H1 (cell line): ENCODE data around the gene IL9. TPM values are rescaled to one million over a fixed set of nuclear protein-coding genes. Genes with fewer than 3 reads are reported as not detected.

Experiments used
- CTCF ChIA-PET: fragments of 300-600 bp; sonication (Branson Sonifier 250); formaldehyde crosslinking; loops from one replicate; lab custom pipeline; 2021; ENCODE audit not compliant: partially characterized antibody; lab: Charles Lee
- POLR2A ChIA-PET: fragments of 300-600 bp; sonication (Branson Sonifier 250); formaldehyde crosslinking; loops from one replicate; lab custom pipeline; 2021; ENCODE audit warnings: inconsistent platforms; ENCODE audit not compliant: partially characterized antibody; lab: Charles Lee
- DNase-seq, 2 experiments: peaks; one replicate each; pipeline versions ENCODE4 v3.0.0 to v3.0.0-alpha.2; 2010 to 2022; ENCODE audit warnings: low spot score in 2 of 2, low read depth in 1 of 2, mixed read lengths in 1 of 2
- FAIRE-seq: peaks from 2 replicates; lab custom pipeline; 2011; peaks lifted over from hg19 to GRCh38; lab: Jason Lieb, UNC
- H2AFZ ChIP-seq: 2 replicates; pipeline ENCODE4 v1.8.1; 2012; ENCODE audit warnings: low read length, inconsistent platforms
- H2AK5ac ChIP-seq: 2 replicates; pipeline ENCODE4 v1.6.1; 2013; ENCODE audit warnings: low read depth, low read length
- H2BK120ac ChIP-seq: replicated peaks from 2 replicates; pipeline ENCODE3; 2013; ENCODE audit warnings: low read depth, low read length, inconsistent platforms
- H2BK12ac ChIP-seq: 2 replicates; pipeline ENCODE4 v1.6.1; 2013; ENCODE audit warnings: low read depth, low read length
- H2BK15ac ChIP-seq: 2 replicates; pipeline ENCODE4 v1.6.1; 2013; ENCODE audit warnings: low read length
- H2BK20ac ChIP-seq: 2 replicates; pipeline ENCODE4 v1.6.1; 2013; ENCODE audit warnings: low read length
- H2BK5ac ChIP-seq: 2 replicates; pipeline ENCODE4 v1.6.1; 2013; ENCODE audit warnings: low read depth, low read length
- H3K14ac ChIP-seq: 2 replicates; pipeline ENCODE4 v1.6.1; 2013; ENCODE audit warnings: inconsistent platforms; ENCODE audit not compliant: insufficient read length
- H3K18ac ChIP-seq: 2 replicates; pipeline ENCODE4 v1.6.1; 2013; ENCODE audit warnings: low read length; ENCODE audit errors: extremely low read depth
- H3K23ac ChIP-seq: 2 replicates; pipeline ENCODE4 v1.6.1; 2013; ENCODE audit warnings: inconsistent platforms; ENCODE audit not compliant: insufficient read length
- H3K23me2 ChIP-seq: 2 replicates; pipeline ENCODE4 v1.6.1; 2013; ENCODE audit warnings: low read depth, low read length
- H3K27ac ChIP-seq: 2 replicates; pipeline ENCODE4 v1.6.1; 2011; ENCODE audit warnings: low read depth, low read length, inconsistent platforms
- H3K27me3 ChIP-seq, 4 experiments: replicated peaks in 1 of 4; 1 replicate in 1 of 4; 2 replicates in 3 of 4; pipeline versions ENCODE4 v1.6.1 to v1.8.1; 2011 to 2013; ENCODE audit warnings: low read length in 3 of 4, mild to moderate bottlenecking in 3 of 4, inconsistent platforms in 2 of 4, mixed read lengths in 2 of 4, moderate library complexity in 1 of 4; ENCODE audit not compliant: control insufficient read depth in 3 of 4, insufficient read depth in 3 of 4; ENCODE audit errors: extremely low read depth in 1 of 4
- H3K36me3 ChIP-seq, 4 experiments: 2 replicates each; pipeline versions ENCODE4 v1.6.1 to v1.8.1; 2011 to 2013; ENCODE audit warnings: mild to moderate bottlenecking in 4 of 4, low read length in 3 of 4, moderate library complexity in 2 of 4, control low read depth in 1 of 4, inconsistent platforms in 1 of 4; ENCODE audit not compliant: insufficient read depth in 4 of 4, control insufficient read depth in 2 of 4
- H3K4ac ChIP-seq: replicated peaks from 2 replicates; pipeline ENCODE3; 2013; ENCODE audit warnings: low read length, low read depth, mixed read lengths, inconsistent platforms; ENCODE audit not compliant: insufficient read length
- H3K4me1 ChIP-seq, 4 experiments: replicated peaks in 1 of 4; 1 replicate in 1 of 4; 2 replicates in 3 of 4; pipeline versions ENCODE4 v1.6.1 to v1.8.1; 2011 to 2013; ENCODE audit warnings: low read length in 3 of 4, inconsistent platforms in 2 of 4, mixed read lengths in 1 of 4; ENCODE audit not compliant: insufficient read depth in 4 of 4, control insufficient read depth in 3 of 4
- H3K4me2 ChIP-seq, 2 experiments: 2 replicates each; pipeline versions ENCODE4 v1.6.1 to v1.8.1; 2011 to 2013; ENCODE audit warnings: low read depth in 2 of 2, low read length in 2 of 2, control low read depth in 1 of 2, inconsistent platforms in 1 of 2, mild to moderate bottlenecking in 1 of 2; ENCODE audit not compliant: insufficient read depth in 1 of 2
- H3K4me3 ChIP-seq, 4 experiments: fragments of 200-600, 300-600 bp in 1 of 4; sonication (generic), shearing (Covaris generic), sonication (Bioruptor Twin) in 1 of 4; 2 replicates each; pipeline versions ENCODE4 v1.5.1 to v1.8.1; 2011 to 2016; ENCODE audit warnings: low read length in 4 of 4, low read depth in 3 of 4, control low read depth in 2 of 4, inconsistent platforms in 2 of 4, mild to moderate bottlenecking in 2 of 4, mixed read lengths in 1 of 4, moderate library complexity in 1 of 4; ENCODE audit not compliant: insufficient read depth in 2 of 4; ENCODE audit errors: extremely low read depth in 1 of 4
- H3K56ac ChIP-seq: replicated peaks from 2 replicates; pipeline ENCODE3; 2013; ENCODE audit warnings: low read depth, mild to moderate bottlenecking, mixed read lengths, low read length, inconsistent platforms; ENCODE audit not compliant: insufficient read length
- H3K79me1 ChIP-seq: 2 replicates; pipeline ENCODE4 v1.6.1; 2013; ENCODE audit warnings: low read depth, low read length, control low read depth
- H3K79me2 ChIP-seq, 2 experiments: 2 replicates each; pipeline versions ENCODE4 v1.6.1 to v1.8.1; 2012 to 2013; ENCODE audit warnings: low read length in 2 of 2, mild to moderate bottlenecking in 2 of 2, inconsistent platforms in 1 of 2; ENCODE audit not compliant: insufficient read depth in 2 of 2, control insufficient read depth in 1 of 2
- H3K9ac ChIP-seq, 4 experiments: replicated peaks in 1 of 4; 1 replicate in 1 of 4; 2 replicates in 3 of 4; pipeline versions ENCODE4 v1.6.1 to v1.8.1; 2011 to 2013; ENCODE audit warnings: low read depth in 3 of 4, low read length in 3 of 4, control low read depth in 2 of 4, mild to moderate bottlenecking in 2 of 4, moderate library complexity in 2 of 4, inconsistent platforms in 1 of 4; ENCODE audit errors: extremely low read depth in 1 of 4
- H3K9me3 ChIP-seq, 2 experiments: 2 replicates each; pipeline versions ENCODE4 v1.6.1 to v1.8.1; 2012 to 2013; ENCODE audit warnings: mild to moderate bottlenecking in 2 of 2, moderate library complexity in 2 of 2, control low read depth in 1 of 2, inconsistent platforms in 1 of 2, low read depth in 1 of 2, low read length in 1 of 2, mixed read lengths in 1 of 2; ENCODE audit not compliant: insufficient read depth in 2 of 2
- H4K20me1 ChIP-seq, 2 experiments: replicated peaks in 1 of 2; 2 replicates each; pipeline versions ENCODE3 to v1.8.1; 2011 to 2013; ENCODE audit warnings: inconsistent platforms in 2 of 2, low read length in 2 of 2, mild to moderate bottlenecking in 1 of 2; ENCODE audit not compliant: insufficient read depth in 2 of 2, control insufficient read depth in 1 of 2
- H4K5ac ChIP-seq: 2 replicates; pipeline ENCODE4 v1.6.1; 2013; ENCODE audit warnings: low read length, low read depth, mixed read lengths, inconsistent platforms; ENCODE audit not compliant: insufficient read length
- H4K8ac ChIP-seq: 2 replicates; pipeline ENCODE4 v1.8.0; 2013; ENCODE audit warnings: mild to moderate bottlenecking, moderate library complexity, low read length, inconsistent platforms; ENCODE audit not compliant: insufficient read depth; ENCODE audit errors: extremely low read depth
- H4K91ac ChIP-seq: replicated peaks from 2 replicates; pipeline ENCODE3; 2013; ENCODE audit warnings: low read length, mixed read lengths, inconsistent platforms; ENCODE audit not compliant: insufficient read length
- ASH2L ChIP-seq: fragments of 200-600, 300-600 bp; sonication (generic); IDR thresholded peaks from one replicate; pipeline ENCODE4 v1.7.1; 2017; ENCODE audit warnings: low read length
- RFX5 ChIP-seq: IDR thresholded peaks from 2 replicates; pipeline ENCODE4 v1.6.1; 2011; ENCODE audit warnings: low read depth, low read length, improper control_type of control experiment, borderline replicate concordance
- WGBS, 2 experiments: shearing (Covaris generic) in 1 of 2; methylation state at CpG; one replicate each; pipeline versions ENCODE4 v1.1.6 to v1.1.7; 2013 to 2015; ENCODE audit warnings: low lambda C conversion rate in 2 of 2, mixed read lengths in 2 of 2, inconsistent platforms in 1 of 2, low coverage in 1 of 2, missing lambda C conversion rate in 1 of 2; ENCODE audit not compliant: insufficient replicate concordance in 2 of 2, insufficient coverage in 1 of 2, insufficient read length in 1 of 2; ENCODE audit errors: extremely low coverage in 1 of 2, missing lambda C conversion rate in 1 of 2; 5-methylcytosine and 5-hydroxymethylcytosine counted together
- polyA plus RNA-seq, 7 experiments: library from polyadenylated mRNA; depleted of rRNA in 3 of 7; stranded (reverse) in 5 of 7; unstranded in 2 of 7; fragments of >200 nt in 5 of 7; fragments of 200-250 nt in 2 of 7; gene quantifications; 1 replicate in 5 of 7; 2 replicates in 1 of 7; 4 replicates in 1 of 7; pipeline versions ENCODE4 v1.2.1 to v1.2.3, GENCODE V29; 2011 to 2013; ENCODE audit warnings: missing spikeins in 2 of 7, mixed read lengths in 2 of 7
- total RNA-seq: library from RNA; stranded (reverse); fragmentation: NEBNext Ultra II Directional; extraction: Animal tissue kit (Norgen Biotek cat#: 25700); gene quantifications from 2 replicates; pipeline ENCODE4 v1.2.1, GENCODE V29; 2021
- TF ChIP-seq, protein P1 (sequence below): IDR thresholded peaks from 2 replicates; pipeline ENCODE4 v1.6.1; 2011; ENCODE audit warnings: low read depth, mild to moderate bottlenecking, low read length; ENCODE audit not compliant: insufficient read depth

Gene IL9
- total and polyA plus RNA-seq, 2 of the 8 experiments (the other 6 are each of a cell fraction or from before 2014, with no cell fraction given) = not detected

DNA sequence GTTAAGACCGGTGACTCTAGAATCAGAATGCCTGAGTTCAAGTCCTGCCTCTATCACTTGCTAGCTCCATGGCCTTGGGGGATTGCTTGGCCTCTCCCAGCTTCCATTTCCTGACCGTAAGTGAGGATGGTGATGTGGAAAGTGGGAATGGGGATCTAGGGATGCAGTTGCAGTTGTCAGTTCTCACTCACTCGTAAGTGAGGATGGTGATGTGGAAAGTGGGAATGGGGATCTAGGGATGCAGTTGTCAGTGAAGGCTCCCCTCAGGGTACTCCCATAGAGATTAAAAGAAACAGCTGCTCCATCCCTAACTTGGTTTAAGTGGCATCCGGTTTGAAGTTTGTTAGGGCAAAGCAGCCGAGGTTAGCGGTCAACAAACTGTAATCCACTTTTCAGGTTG is 3.0 kb upstream of the IL9 start:
- Histone ChIP-seq H2BK15ac (no peak overlapping the region), H3K9ac (no peak overlapping the region), H3K79me2 (no peaks in the 10 kb centered on the region), H3K4me1 (no peaks in the 10 kb centered on the region), H4K8ac (no peak overlapping the region), H4K5ac (no peak overlapping the region), H3K23ac (no peak overlapping the region), H3K27ac (no peak overlapping the region), H2BK120ac (no peak overlapping the region), H4K20me1 (no peaks in the 10 kb centered on the region), H3K14ac (no peak overlapping the region), H3K23me2 (no peaks in the 10 kb centered on the region), H2BK20ac (no peak overlapping the region), H3K27me3 (no peaks in the 10 kb centered on the region), H4K91ac (no peak overlapping the region), H3K18ac (no peak overlapping the region), H2AFZ (no peak overlapping the region), H3K4me3 (no peak overlapping the region), H3K79me1 (no peaks in the 10 kb centered on the region), H2AK5ac (no peak overlapping the region), H3K4ac (no peak overlapping the region), H2BK12ac (no peak overlapping the region), H3K56ac (no peak overlapping the region), H3K36me3 (no peaks in the 10 kb centered on the region), H3K9me3 (no peaks in the 10 kb centered on the region), H3K4me2 (no peak overlapping the region), H2BK5ac (no peak overlapping the region)
- CTCF ChIA-PET = interaction anchor here (1.2 to 4.7 kb wide), 4 partner anchors 9 to 276 kb away, joined by 3 to 24 read pairs (median 12); no protein-coding TSS in a partner anchor
- DNase-seq = no peak
- WGBS, 2 experiments = 82% methylated on average over 6 of the region's 6 CpGs; no CpG with 5 or more reads in 1 of the 2 experiments
- POLR2A ChIA-PET = no interaction called here
- FAIRE-seq = no peak
- TF ChIP-seq ASH2L (no peak), RFX5 (no peak)
- TF ChIP-seq, protein P1, sequence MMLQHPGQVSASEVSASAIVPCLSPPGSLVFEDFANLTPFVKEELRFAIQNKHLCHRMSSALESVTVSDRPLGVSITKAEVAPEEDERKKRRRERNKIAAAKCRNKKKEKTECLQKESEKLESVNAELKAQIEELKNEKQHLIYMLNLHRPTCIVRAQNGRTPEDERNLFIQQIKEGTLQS = no peak
